ENCODE data around the gene XPOT.

DNA sequence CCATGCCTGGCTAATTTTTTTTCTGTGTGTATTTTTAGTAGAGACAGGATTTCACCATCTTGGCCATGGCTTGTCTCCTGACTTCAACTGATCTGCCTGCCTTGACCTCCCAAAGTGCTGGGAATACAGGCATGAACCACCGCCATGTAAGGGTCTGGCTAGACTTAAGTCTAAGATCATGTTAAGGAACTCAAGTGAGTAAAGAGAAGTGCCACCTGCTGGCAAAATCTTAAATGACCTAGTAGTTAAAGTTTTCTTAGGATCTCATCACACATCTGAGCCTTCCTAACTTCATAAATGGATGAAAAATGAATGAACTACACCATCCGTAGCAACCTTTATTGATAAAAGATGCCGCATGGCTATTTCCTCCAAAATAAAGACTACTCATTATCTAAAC, 12.0 kb upstream of the XPOT start:
- TF ChIP-seq BHLHE40 (IDR thresholded peaks at IDR 0.05; ENCODE audit: borderline replicate concordance) = no peak
- TF ChIP-seq, protein P1, sequence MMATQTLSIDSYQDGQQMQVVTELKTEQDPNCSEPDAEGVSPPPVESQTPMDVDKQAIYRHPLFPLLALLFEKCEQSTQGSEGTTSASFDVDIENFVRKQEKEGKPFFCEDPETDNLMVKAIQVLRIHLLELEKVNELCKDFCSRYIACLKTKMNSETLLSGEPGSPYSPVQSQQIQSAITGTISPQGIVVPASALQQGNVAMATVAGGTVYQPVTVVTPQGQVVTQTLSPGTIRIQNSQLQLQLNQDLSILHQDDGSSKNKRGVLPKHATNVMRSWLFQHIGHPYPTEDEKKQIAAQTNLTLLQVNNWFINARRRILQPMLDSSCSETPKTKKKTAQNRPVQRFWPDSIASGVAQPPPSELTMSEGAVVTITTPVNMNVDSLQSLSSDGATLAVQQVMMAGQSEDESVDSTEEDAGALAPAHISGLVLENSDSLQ (IDR thresholded peaks at IDR 0.05) = no peak
- no peak for TF ChIP-seq ZNF384 (IDR thresholded peaks at IDR 0.05)

Data from HEK293T (cell line).